ENCODE results near the gene PLA2G12A. TPM values are rescaled to one million over a fixed set of nuclear protein-coding genes. Genes with fewer than 3 reads are reported as not detected.

PLA2G12A gene
- total and polyA plus RNA-seq, 2 donors (not counting 1 experiment from before 2014, with no cell fraction given) = 15.9 to 18.0 TPM

GRCh38 chr4:109735566-109736365 lies 5.9 kb upstream of the PLA2G12A start:
- H3K9ac ChIP-seq (ENCODE audit: insufficient read depth, low read length) = no peak overlapping the region
- H3K27ac ChIP-seq (ENCODE audit: insufficient read depth, low read length) = no peak overlapping the region
- peak in 1 of 2 donors; percentile 54 for DNase-seq (ENCODE audit: low read depth in 2 of 2)
- no peaks in the 10 kb centered on the region for H3K36me3 ChIP-seq (ENCODE audit: control insufficient read depth, insufficient read depth, low read length)
- no peak overlapping the region for H3K4me3 ChIP-seq (replicated peaks in 1 of 4; ENCODE audit: control extremely low read depth in 1 of 4, insufficient read depth in 1 of 4, low read depth in 3 of 4, low read length in 4 of 4)
- TF ChIP-seq CTCF (conservative IDR thresholded peaks at IDR 0.05 in 1 of 2, IDR thresholded peaks at IDR 0.05 in 1 of 2; ENCODE audit: low read depth in 1 of 2, low read length in 2 of 2) (no peak), EZH2 (IDR thresholded peaks at IDR 0.05; ENCODE audit: low read length, missing control alignments) (no peak)
- H4K20me1 ChIP-seq (ENCODE audit: control insufficient read depth, extremely low read depth, insufficient read depth, low read length) = no peaks in the 10 kb centered on the region
- no peaks in the 10 kb centered on the region for H3K27me3 ChIP-seq (ENCODE audit: control insufficient read depth, insufficient read depth, low read length)
- H3K4me1 ChIP-seq (ENCODE audit: control insufficient read depth, extremely low read depth, insufficient read depth, low read length) = no peaks in the 10 kb centered on the region
- H3K79me2 ChIP-seq (ENCODE audit: control insufficient read depth, insufficient read depth, low read length) = no peaks in the 10 kb centered on the region
- H3K9me3 ChIP-seq (ENCODE audit: control insufficient read depth, insufficient read depth, low read depth, low read length) = no peaks in the 10 kb centered on the region
- H2AFZ ChIP-seq (ENCODE audit: low read length) = no peak overlapping the region
- H3K4me2 ChIP-seq (ENCODE audit: extremely low read depth, insufficient read depth, low read length) = no peak overlapping the region

- H3K4me2 ChIP-seq (ENCODE audit: extremely low read depth, insufficient read depth, low read length) = no peak overlapping the region
- no peak overlapping the region for H3K4me3 ChIP-seq (replicated peaks in 1 of 4; ENCODE audit: control extremely low read depth in 1 of 4, insufficient read depth in 1 of 4, low read depth in 3 of 4, low read length in 4 of 4)
- H3K79me2 ChIP-seq (ENCODE audit: control insufficient read depth, insufficient read depth, low read length) = peaks cover 2% of the 10 kb centered on the region
- no peaks in the 10 kb centered on the region for H3K9me3 ChIP-seq (ENCODE audit: control insufficient read depth, insufficient read depth, low read depth, low read length)
- TF ChIP-seq CTCF (conservative IDR thresholded peaks at IDR 0.05 in 1 of 2, IDR thresholded peaks at IDR 0.05 in 1 of 2; ENCODE audit: low read depth in 1 of 2, low read length in 2 of 2) (no peak), EZH2 (IDR thresholded peaks at IDR 0.05; ENCODE audit: low read length, missing control alignments) (no peak)
- H3K27ac ChIP-seq (ENCODE audit: insufficient read depth, low read length) = no peak overlapping the region
- H4K20me1 ChIP-seq (ENCODE audit: control insufficient read depth, extremely low read depth, insufficient read depth, low read length) = no peaks in the 10 kb centered on the region
- no peaks in the 10 kb centered on the region for H3K36me3 ChIP-seq (ENCODE audit: control insufficient read depth, insufficient read depth, low read length)
- H3K9ac ChIP-seq (ENCODE audit: insufficient read depth, low read length) = no peak overlapping the region
- no peak overlapping the region for H2AFZ ChIP-seq (ENCODE audit: low read length)
- DNase-seq (ENCODE audit: low read depth in 2 of 2) = no peak
- H3K27me3 ChIP-seq (ENCODE audit: control insufficient read depth, insufficient read depth, low read length) = no peaks in the 10 kb centered on the region
- H3K4me1 ChIP-seq (ENCODE audit: control insufficient read depth, extremely low read depth, insufficient read depth, low read length) = no peaks in the 10 kb centered on the region
Observed at GRCh38 chr4:109733728-109734127, 3.9 kb upstream of the PLA2G12A start.

GRCh38 chr4:109730619-109731545 lies 1.0 kb upstream of the PLA2G12A start:
- Histone ChIP-seq H2AFZ (ENCODE audit: low read length) (peak overlapping the region; percentile 98), H3K27me3 (ENCODE audit: control insufficient read depth, insufficient read depth, low read length) (no peaks in the 10 kb centered on the region), H4K20me1 (ENCODE audit: control insufficient read depth, extremely low read depth, insufficient read depth, low read length) (no peaks in the 10 kb centered on the region), H3K9me3 (ENCODE audit: control insufficient read depth, insufficient read depth, low read depth, low read length) (no peaks in the 10 kb centered on the region), H3K4me2 (ENCODE audit: extremely low read depth, insufficient read depth, low read length) (peak overlapping the region; percentile 76), H3K27ac (ENCODE audit: insufficient read depth, low read length) (peak overlapping the region; percentile 75), H3K79me2 (ENCODE audit: control insufficient read depth, insufficient read depth, low read length) (peaks cover 2% of the 10 kb centered on the region), H3K36me3 (ENCODE audit: control insufficient read depth, insufficient read depth, low read length) (no peaks in the 10 kb centered on the region), H3K4me3 (replicated peaks in 1 of 4; ENCODE audit: control extremely low read depth in 1 of 4, insufficient read depth in 1 of 4, low read depth in 3 of 4, low read length in 4 of 4) (peak overlapping the region; percentile 78 to 89 (median 84)), H3K4me1 (ENCODE audit: control insufficient read depth, extremely low read depth, insufficient read depth, low read length) (no peaks in the 10 kb centered on the region), H3K9ac (ENCODE audit: insufficient read depth, low read length) (peak overlapping the region; percentile 42)
- peak; percentile 22 to 25 for DNase-seq (ENCODE audit: low read depth in 2 of 2)
- TF ChIP-seq CTCF (conservative IDR thresholded peaks at IDR 0.05 in 1 of 2, IDR thresholded peaks at IDR 0.05 in 1 of 2; ENCODE audit: low read depth in 1 of 2, low read length in 2 of 2) = no peak
- TF ChIP-seq EZH2 (IDR thresholded peaks at IDR 0.05; ENCODE audit: low read length, missing control alignments) = no peak

Measured in fibroblast of lung (primary cell).